Endothelial cell of umbilical vein (primary cell): ENCODE results near the gene PCDHGA1. TPM values are rescaled to one million over a fixed set of nuclear protein-coding genes. Genes with fewer than 3 reads are reported as not detected.

Source experiments
- BruUV-seq: library from RNA; stranded (reverse); fragments of 400-500 nt; replicated peaks from 2 replicates; lab custom pipeline; 2021; lab: Mats Ljungman, UMichigan
- CTCF ChIA-PET: fragments of 300-600, 350-600 bp; sonication (Branson Sonifier 250); formaldehyde crosslinking; loops from one replicate; lab custom pipeline; 2021; ENCODE audit warnings: antibody characterized with exemption, inconsistent platforms; lab: Charles Lee
- POLR2A ChIA-PET: fragments of 300-600, 350-600 bp; sonication (Branson Sonifier 250); formaldehyde crosslinking; loops from one replicate; lab custom pipeline; 2021; ENCODE audit warnings: antibody characterized with exemption, inconsistent platforms; lab: Charles Lee
- DNase-seq: peaks from one replicate; pipeline ENCODE4 v3.0.0-alpha.2; 2011; ENCODE audit warnings: low read depth, low spot score
- FAIRE-seq: peaks from 2 replicates; lab custom pipeline; 2011; peaks lifted over from hg19 to GRCh38; lab: Jason Lieb, UNC
- H2AFZ ChIP-seq: 2 replicates; pipeline ENCODE4 v1.6.0; 2012; ENCODE audit warnings: low read depth, low read length, control low read depth, inconsistent platforms
- H3K27ac ChIP-seq: 2 replicates; pipeline ENCODE4 v1.5.1; 2011; ENCODE audit warnings: low read depth, mild to moderate bottlenecking, control low read depth, low read length, moderate library complexity; ENCODE audit not compliant: insufficient read depth
- H3K27me3 ChIP-seq, 2 experiments: 2 replicates each; pipeline versions ENCODE4 v1.6.0 to v1.6.1; 2011; ENCODE audit warnings: low read length in 2 of 2, mixed read lengths in 1 of 2; ENCODE audit not compliant: control insufficient read depth in 2 of 2, insufficient read depth in 2 of 2
- H3K36me3 ChIP-seq, 2 experiments: 2 replicates in 1 of 2; 3 replicates in 1 of 2; pipeline ENCODE4 v1.5.1; 2011; ENCODE audit warnings: low read length in 2 of 2, mild to moderate bottlenecking in 1 of 2, moderate library complexity in 1 of 2; ENCODE audit not compliant: control insufficient read depth in 2 of 2, insufficient read depth in 2 of 2; ENCODE audit errors: extremely low read depth in 1 of 2
- H3K4me1 ChIP-seq: 3 replicates; pipeline ENCODE4 v1.5.1; 2011; ENCODE audit warnings: mild to moderate bottlenecking, low read length; ENCODE audit not compliant: control insufficient read depth, insufficient read depth; ENCODE audit errors: extremely low read depth
- H3K4me2 ChIP-seq: 2 replicates; pipeline ENCODE4 v1.6.1; 2011; ENCODE audit warnings: low read length, control low read depth, mixed read lengths; ENCODE audit not compliant: insufficient read depth
- H3K4me3 ChIP-seq, 3 experiments: fragments of 200-600 bp in 1 of 3; sonication (generic), shearing (Covaris generic) in 1 of 3; replicated peaks in 1 of 3; 2 replicates each; pipeline ENCODE4 v1.5.1; 2011 to 2016; ENCODE audit warnings: control low read depth in 3 of 3, low read length in 3 of 3, mild to moderate bottlenecking in 2 of 3, inconsistent platforms in 1 of 3, low read depth in 1 of 3, moderate library complexity in 1 of 3; ENCODE audit not compliant: insufficient read depth in 1 of 3
- H3K79me2 ChIP-seq: 2 replicates; pipeline ENCODE4 v1.6.0; 2012; ENCODE audit warnings: low read length, inconsistent platforms; ENCODE audit not compliant: control insufficient read depth, insufficient read depth
- H3K9ac ChIP-seq: replicated peaks from 2 replicates; pipeline ENCODE3; 2011; ENCODE audit warnings: low read length, control low read depth; ENCODE audit not compliant: insufficient read depth; ENCODE audit errors: extremely low read depth
- H3K9me1 ChIP-seq: replicated peaks from 3 replicates; pipeline ENCODE4 v1.6.0; 2011; ENCODE audit warnings: mild to moderate bottlenecking, low read length; ENCODE audit not compliant: control insufficient read depth, insufficient read depth; ENCODE audit errors: extremely low read depth
- H3K9me3 ChIP-seq: replicated peaks from 2 replicates; pipeline ENCODE4 v1.5.1; 2012; ENCODE audit warnings: low read length, inconsistent platforms; ENCODE audit not compliant: control insufficient read depth, insufficient read depth
- H4K20me1 ChIP-seq: replicated peaks from 2 replicates; pipeline ENCODE3; 2011; ENCODE audit warnings: mild to moderate bottlenecking, low read length; ENCODE audit not compliant: control insufficient read depth, insufficient read depth; ENCODE audit errors: extremely low read depth
- CTCF ChIP-seq, 2 donors: IDR thresholded peaks; 1 replicate in 1 of 2; 2 replicates in 1 of 2; pipeline ENCODE4 v1.5.1; 2011; ENCODE audit warnings: low read length in 2 of 2, mild to moderate bottlenecking in 2 of 2, moderate library complexity in 2 of 2, control low read depth in 1 of 2, inconsistent platforms in 1 of 2, low read depth in 1 of 2; ENCODE audit not compliant: insufficient read depth in 1 of 2; ENCODE audit errors: extremely low read depth in 1 of 2
- EZH2 ChIP-seq: IDR thresholded peaks from 2 replicates; pipeline ENCODE4 v1.6.1; 2012; ENCODE audit warnings: borderline replicate concordance, low read depth, mild to moderate bottlenecking, moderate library complexity, low read length, inconsistent platforms; ENCODE audit not compliant: severe bottlenecking
- GATA2 ChIP-seq: IDR thresholded peaks from 2 replicates; pipeline ENCODE4 v1.7.0; 2011; ENCODE audit warnings: low read depth, mild to moderate bottlenecking, moderate library complexity, mixed read lengths, low read length; ENCODE audit not compliant: insufficient read length, insufficient read depth
- JUN ChIP-seq: IDR thresholded peaks from 2 replicates; pipeline ENCODE4 v1.6.1; 2011; ENCODE audit warnings: borderline replicate concordance, low read depth; ENCODE audit not compliant: insufficient read length, insufficient read depth
- MYC ChIP-seq: IDR thresholded peaks from one replicate; pipeline ENCODE4 v1.6.1; 2011; ENCODE audit warnings: mild to moderate bottlenecking, low read depth, low read length
- POLR2A ChIP-seq: IDR thresholded peaks from 2 replicates; pipeline ENCODE4 v1.6.1; 2012; ENCODE audit warnings: low read depth, mild to moderate bottlenecking, control low read depth, low read length
- POLR2AphosphoS5 ChIP-seq: IDR thresholded peaks from 2 replicates; pipeline ENCODE4 v1.6.1; 2012; ENCODE audit warnings: low read depth, mild to moderate bottlenecking, control low read depth, low read length, moderate library complexity; ENCODE audit not compliant: insufficient read depth
- dilution Hi-C: fragments of 300-500 bp; cut with MboI; formaldehyde crosslinking; loops from one replicate; pipeline ENCODE4 v1.15.0; 2019; ENCODE audit warnings: low sequenced_read_pairs; ENCODE audit not compliant: extremely low pct_ligation_motif_present
- intact Hi-C: fragments of 100-400 bp; cut with micrococcal nuclease; formaldehyde crosslinking; loops from one replicate; pipeline ENCODE4 v1.10.0; 2022
- polyA plus RNA-seq, 4 experiments: library from polyadenylated mRNA; depleted of rRNA in 3 of 4; stranded (reverse) in 3 of 4; unstranded in 1 of 4; fragments of >200 nt; gene quantifications; 2 replicates each; pipeline versions ENCODE4 v1.2.1 to v1.2.3, GENCODE V29; 2011 to 2012; ENCODE audit warnings: missing spikeins in 1 of 4
- total RNA-seq: library from RNA; stranded (reverse); gene quantifications from 2 replicates; pipeline ENCODE4 v1.2.3, GENCODE V29; 2021
- TF ChIP-seq, protein P1 (sequence below): IDR thresholded peaks from 2 replicates; pipeline ENCODE4 v1.6.1; 2011; ENCODE audit not compliant: insufficient read depth, insufficient read length

The PCDHGA1 gene
- total and polyA plus RNA-seq, 2 donors (not counting 3 experiments of a cell fraction or from before 2014, with no cell fraction given): 0.22 to 0.44 TPM

DNA sequence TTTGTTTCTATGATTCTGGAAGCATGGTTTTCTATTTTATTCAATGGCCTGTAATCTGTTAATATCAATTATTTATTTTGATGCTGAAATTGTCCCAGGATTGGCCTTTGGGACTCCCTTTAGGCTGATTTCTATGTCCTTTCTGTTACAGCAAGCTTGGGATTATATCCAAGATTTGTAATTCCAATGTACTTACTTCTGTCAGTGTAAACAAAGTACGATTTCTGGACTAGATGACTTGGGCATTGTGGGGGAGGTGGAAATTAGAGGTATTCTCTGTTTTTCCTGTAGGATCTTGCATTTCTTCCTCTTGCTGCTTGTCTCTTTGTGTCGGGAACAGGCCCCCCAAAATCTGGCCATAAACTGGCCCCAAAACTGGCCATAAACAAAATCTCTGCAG lies 103.7 kb downstream of the PCDHGA1 start:
- TF ChIP-seq, protein P1, sequence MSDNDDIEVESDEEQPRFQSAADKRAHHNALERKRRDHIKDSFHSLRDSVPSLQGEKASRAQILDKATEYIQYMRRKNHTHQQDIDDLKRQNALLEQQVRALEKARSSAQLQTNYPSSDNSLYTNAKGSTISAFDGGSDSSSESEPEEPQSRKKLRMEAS: no peak
- TF ChIP-seq MYC (no peak), GATA2 (no peak), POLR2A (no peak), POLR2AphosphoS5 (no peak), CTCF (IDR thresholded peaks at IDR 0.05; ENCODE audit: extremely low read depth in 1 of 2, insufficient read depth in 1 of 2, low read depth in 1 of 2, low read length in 2 of 2) (no peak), JUN (no peak), EZH2 (no peak)
- dilution Hi-C loops (no loop called here), intact Hi-C loops (no loop called here)
- no peaks in the 10 kb centered on the region for H3K9me1 ChIP-seq
- no peak overlapping the region for H3K4me2 ChIP-seq
- no peaks in the 10 kb centered on the region for H3K79me2 ChIP-seq
- no peak overlapping the region for H3K9ac ChIP-seq
- no peak overlapping the region for H2AFZ ChIP-seq
- peaks cover 17% of the 10 kb centered on the region for H3K4me1 ChIP-seq
- H3K9me3 ChIP-seq: no peaks in the 10 kb centered on the region
- CTCF ChIA-PET: interaction anchor here (1.0 to 6.8 kb wide), 3 partner anchors 13 to 77 kb away, joined by 3 to 158 read pairs (median 4); partner anchors contain the start of genes PCDHGA11 and PCDHGC3
- peaks cover 15 to 20% of the 10 kb centered on the region in 2 experiments for H3K27me3 ChIP-seq
- no peaks in the 10 kb centered on the region for H3K36me3 ChIP-seq
- DNase-seq: no peak
- BruUV-seq: no TSS peak
- H4K20me1 ChIP-seq: no peaks in the 10 kb centered on the region
- H3K27ac ChIP-seq: no peak overlapping the region
- FAIRE-seq: no peak
- POLR2A ChIA-PET: no interaction called here
- no peak overlapping the region for H3K4me3 ChIP-seq
